ENCODE results near the gene MGAT4A. TPM values are rescaled to one million over a fixed set of nuclear protein-coding genes. Genes with fewer than 3 reads are reported as not detected.

Gene MGAT4A
- total RNA-seq, 4 donors from 2014 or later, result 4.2 to 14.1 (median 12.2) TPM

DNA sequence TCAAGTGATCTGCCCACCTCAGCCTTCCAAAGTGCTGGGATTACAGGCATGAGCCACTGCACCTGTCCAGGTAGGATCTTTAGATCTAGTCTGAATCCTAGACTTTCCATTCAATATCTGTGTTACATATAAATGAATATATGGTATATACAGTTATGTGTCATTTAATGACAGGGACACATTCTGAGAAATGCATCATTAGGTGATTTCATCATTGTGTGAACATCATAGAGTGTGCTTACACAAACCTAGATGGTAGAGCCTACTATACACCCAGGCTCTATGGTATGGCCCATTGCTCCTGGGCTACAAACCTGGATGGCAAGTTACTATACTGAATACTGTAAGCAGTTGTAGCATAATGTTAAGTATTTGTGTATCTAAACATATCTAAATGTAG, 15.5 kb upstream of the MGAT4A start:
- intact Hi-C loops (cut with DNase I; ENCODE audit: low total_unique reads) (no loop called here), in situ Hi-C loops (cut with MboI; ENCODE audit: low sequenced_read_pairs in 4 of 4) (no loop called here)
- TF ChIP-seq CTCF (IDR thresholded peaks at IDR 0.05 in 4 of 5, conservative IDR thresholded peaks at IDR 0.05 in 1 of 5), result no peak
- TF ChIP-seq POLR2A (IDR thresholded peaks at IDR 0.05), result no peak
- Histone ChIP-seq H3K4me1 (peaks cover 0 to 7% of the 10 kb centered on the region in 2 donors), H3K4me3 (no peak overlapping the region), H3K36me3 (no peaks in the 10 kb centered on the region), H3K9me3 (no peaks in the 10 kb centered on the region), H3K27ac (no peak overlapping the region), H3K27me3 (peaks cover 0 to 2% (median 0%) of the 10 kb centered on the region in 3 donors)
- ATAC-seq (no peak), DNase-seq (no peak)

GRCh38 chr2:98744595-98744994, 13.7 kb upstream of the MGAT4A start:
- ATAC-seq (no peak), DNase-seq (no peak)
- in situ Hi-C loops (cut with MboI; ENCODE audit: low sequenced_read_pairs in 4 of 4), result no loop called here
- no peaks in the 10 kb centered on the region for H3K9me3 ChIP-seq
- no peak overlapping the region for H3K27ac ChIP-seq
- H3K36me3 ChIP-seq, result no peaks in the 10 kb centered on the region
- no peak overlapping the region for H3K4me3 ChIP-seq
- intact Hi-C loops (cut with DNase I; ENCODE audit: low total_unique reads), result no loop called here
- no peak for TF ChIP-seq CTCF (IDR thresholded peaks at IDR 0.05 in 4 of 5, conservative IDR thresholded peaks at IDR 0.05 in 1 of 5)
- TF ChIP-seq POLR2A (IDR thresholded peaks at IDR 0.05), result no peak
- peaks cover 0 to 7% of the 10 kb centered on the region in 2 donors for H3K4me1 ChIP-seq
- no peaks in the 10 kb centered on the region for H3K27me3 ChIP-seq

GRCh38 chr2:98743835-98744234, 12.9 kb upstream of the MGAT4A start:
- peaks cover 0 to 7% of the 10 kb centered on the region in 2 donors for H3K4me1 ChIP-seq
- intact Hi-C loops (cut with DNase I; ENCODE audit: low total_unique reads), result no loop called here
- no peak overlapping the region for H3K27ac ChIP-seq
- DNase-seq, result no peak
- TF ChIP-seq CTCF (IDR thresholded peaks at IDR 0.05 in 4 of 5, conservative IDR thresholded peaks at IDR 0.05 in 1 of 5) (no peak), POLR2A (IDR thresholded peaks at IDR 0.05) (no peak)
- in situ Hi-C loops (cut with MboI; ENCODE audit: low sequenced_read_pairs in 4 of 4), result no loop called here
- no peak overlapping the region for H3K4me3 ChIP-seq
- ATAC-seq, result no peak
- no peaks in the 10 kb centered on the region for H3K27me3 ChIP-seq
- no peaks in the 10 kb centered on the region for H3K9me3 ChIP-seq
- H3K36me3 ChIP-seq, result no peaks in the 10 kb centered on the region

DNA sequence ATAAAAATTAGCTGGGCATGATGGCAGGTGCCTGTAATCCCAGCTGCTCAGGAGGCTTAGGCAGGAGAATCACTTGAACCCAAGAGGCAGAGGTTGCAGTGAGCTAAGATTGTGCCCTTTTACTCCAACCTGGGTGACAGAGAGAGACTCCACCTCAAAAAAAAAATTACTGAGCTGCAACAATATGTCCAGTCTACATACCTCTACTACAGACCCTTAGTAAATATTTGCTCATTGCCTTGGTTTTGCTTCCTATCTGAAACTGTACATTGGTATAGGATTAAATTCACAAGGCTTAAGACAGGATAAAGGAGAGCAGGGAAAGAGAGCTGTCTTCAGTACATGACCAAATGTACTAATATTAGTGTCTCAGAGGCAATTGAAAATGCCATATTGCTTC, 8.1 kb upstream of the MGAT4A start:
- intact Hi-C loops (cut with DNase I; ENCODE audit: low total_unique reads), result loop anchor here (10.0 kb wide), 1 partner anchor 416 kb away; the partner anchor contains the start of genes LIPT1 and TSGA10
- H3K27me3 ChIP-seq, result no peaks in the 10 kb centered on the region
- no peak for ATAC-seq

More for the DNA sequence above, 8.1 kb upstream of the MGAT4A start:
- Histone ChIP-seq H3K4me3 (no peak overlapping the region), H3K27ac (no peak overlapping the region), H3K9me3 (no peaks in the 10 kb centered on the region), H3K4me1 (peaks cover 0 to 4% of the 10 kb centered on the region in 2 donors), H3K36me3 (no peaks in the 10 kb centered on the region)
- DNase-seq, result no peak
- TF ChIP-seq POLR2A (IDR thresholded peaks at IDR 0.05) (no peak), CTCF (IDR thresholded peaks at IDR 0.05 in 4 of 5, conservative IDR thresholded peaks at IDR 0.05 in 1 of 5) (no peak)
- in situ Hi-C loops (cut with MboI; ENCODE audit: low sequenced_read_pairs in 4 of 4), result no loop called here

All from gastrocnemius medialis (tissue), 4 donors.